Gastroesophageal sphincter (tissue), 3 donors: ENCODE data around the gene GLT8D2.

Experiments
- EP300 ChIP-seq: sonication (generic); formaldehyde crosslinking; IDR thresholded peaks from one replicate; pipeline ENCODE4 v1.6.1; 2017; ENCODE audit warnings: antibody characterized with exemption, mild to moderate bottlenecking
- POLR2A ChIP-seq, 2 donors: fragments of 450-650 bp; IDR thresholded peaks; one replicate each; pipeline ENCODE4 v1.6.1; 2017; ENCODE audit warnings: antibody characterized with exemption in 2 of 2, mild to moderate bottlenecking in 2 of 2, moderate library complexity in 1 of 2
- POLR2AphosphoS5 ChIP-seq: sonication (generic); formaldehyde crosslinking; IDR thresholded peaks from one replicate; pipeline ENCODE4 v1.6.1; 2017; ENCODE audit warnings: antibody characterized with exemption
- TF ChIP-seq, protein P1 (sequence below), 4 experiments: fragments of 200-600 bp in 2 of 4; fragments of 450-650 bp in 2 of 4; sonication (generic) in 1 of 4; IDR thresholded peaks; one replicate each; pipeline ENCODE4 v1.5.1; 2017 to 2019; ENCODE audit warnings: antibody characterized with exemption in 4 of 4, mild to moderate bottlenecking in 2 of 4, moderate library complexity in 2 of 4

DNA sequence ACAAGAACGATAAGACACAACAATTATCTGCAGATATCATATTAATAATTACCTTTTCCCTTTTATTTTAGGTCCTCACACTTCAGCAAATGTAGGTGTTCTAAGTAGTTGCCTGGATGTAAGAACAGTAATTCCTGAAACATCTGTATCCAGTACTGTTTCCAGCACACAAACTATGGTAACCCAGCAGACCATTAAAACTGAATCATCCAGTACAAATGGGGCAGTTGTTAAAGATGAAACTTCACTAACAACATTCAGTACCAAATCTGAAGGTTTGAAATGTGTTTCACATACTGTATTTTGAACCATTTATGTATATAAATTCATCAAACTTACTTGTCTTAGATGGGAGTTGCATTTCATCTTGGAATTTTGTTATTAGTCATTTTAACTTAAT lies 45.3 kb upstream of the GLT8D2 start:
- TF ChIP-seq, protein P1, sequence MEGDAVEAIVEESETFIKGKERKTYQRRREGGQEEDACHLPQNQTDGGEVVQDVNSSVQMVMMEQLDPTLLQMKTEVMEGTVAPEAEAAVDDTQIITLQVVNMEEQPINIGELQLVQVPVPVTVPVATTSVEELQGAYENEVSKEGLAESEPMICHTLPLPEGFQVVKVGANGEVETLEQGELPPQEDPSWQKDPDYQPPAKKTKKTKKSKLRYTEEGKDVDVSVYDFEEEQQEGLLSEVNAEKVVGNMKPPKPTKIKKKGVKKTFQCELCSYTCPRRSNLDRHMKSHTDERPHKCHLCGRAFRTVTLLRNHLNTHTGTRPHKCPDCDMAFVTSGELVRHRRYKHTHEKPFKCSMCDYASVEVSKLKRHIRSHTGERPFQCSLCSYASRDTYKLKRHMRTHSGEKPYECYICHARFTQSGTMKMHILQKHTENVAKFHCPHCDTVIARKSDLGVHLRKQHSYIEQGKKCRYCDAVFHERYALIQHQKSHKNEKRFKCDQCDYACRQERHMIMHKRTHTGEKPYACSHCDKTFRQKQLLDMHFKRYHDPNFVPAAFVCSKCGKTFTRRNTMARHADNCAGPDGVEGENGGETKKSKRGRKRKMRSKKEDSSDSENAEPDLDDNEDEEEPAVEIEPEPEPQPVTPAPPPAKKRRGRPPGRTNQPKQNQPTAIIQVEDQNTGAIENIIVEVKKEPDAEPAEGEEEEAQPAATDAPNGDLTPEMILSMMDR (IDR thresholded peaks at IDR 0.05): no peak
- no peak for TF ChIP-seq POLR2A (IDR thresholded peaks at IDR 0.05)
- TF ChIP-seq EP300: no peak
- no peak for TF ChIP-seq POLR2AphosphoS5
